K562 (cell line): ENCODE data around the gene WDR90. TPM values are rescaled to one million over a fixed set of nuclear protein-coding genes. Genes with fewer than 3 reads are reported as not detected.

Experiments
- ATAC-seq: fragments of 200-7000 bp; cut with Tn5 transposase; 3 replicates; pipeline ENCODE4 v1.9.1; 2020; ENCODE audit warnings: moderate library complexity
- BruUV-seq: library from RNA; stranded (reverse); fragments of 400-500 nt; replicated peaks from 2 replicates; lab custom pipeline; 2021; lab: Mats Ljungman, UMichigan
- CTCF ChIA-PET: fragments of 300-600 bp; formaldehyde crosslinking; extraction: SDS; loops from one replicate; lab custom pipeline; 2021; ENCODE audit warnings: low intra/inter-chr PET ratio; lab: Yijun Ruan, JAX
- POLR2A ChIA-PET: fragments of 300-600, 350-650 bp; sonication (Branson Sonifier 250); formaldehyde crosslinking; extraction: SDS; loops from one replicate; lab custom pipeline; 2021; ENCODE audit warnings: antibody characterized with exemption, inconsistent platforms; lab: Yijun Ruan, JAX
- DNase-seq, 4 experiments: peaks; one replicate each; pipeline versions ENCODE4 v3.0.0 to v3.0.0-alpha.2; 2011 to 2018; ENCODE audit warnings: low spot score in 3 of 4, mixed read lengths in 3 of 4; ENCODE audit errors: extremely low read depth in 1 of 4
- FAIRE-seq: peaks from 2 replicates; lab custom pipeline; 2011; peaks lifted over from hg19 to GRCh38; lab: Jason Lieb, UNC
- H2AFZ ChIP-seq: 2 replicates; pipeline ENCODE4 v1.6.0; 2011; ENCODE audit warnings: low read depth, low read length, control low read depth, inconsistent platforms
- H3K27ac ChIP-seq: fragments of 200-600 bp; 3 replicates; pipeline ENCODE4 v1.8.0; 2011; ENCODE audit warnings: low read depth, mild to moderate bottlenecking, control low read depth, inconsistent platforms, low read length, moderate library complexity, mixed read lengths; ENCODE audit errors: extremely low read depth
- H3K27me3 ChIP-seq, 2 experiments: fragments of 300-600 bp in 1 of 2; 2 replicates in 1 of 2; 3 replicates in 1 of 2; pipeline versions ENCODE4 v1.6.0 to v1.8.0; 2011; ENCODE audit warnings: inconsistent platforms in 2 of 2, low read length in 2 of 2, mild to moderate bottlenecking in 1 of 2, mixed read lengths in 1 of 2, moderate library complexity in 1 of 2; ENCODE audit not compliant: control insufficient read depth in 2 of 2, insufficient read depth in 2 of 2
- H3K36me3 ChIP-seq: fragments of 300-600 bp; 3 replicates; pipeline ENCODE4 v1.8.0; 2011; ENCODE audit warnings: mild to moderate bottlenecking, low read length, inconsistent platforms; ENCODE audit not compliant: control insufficient read depth, insufficient read depth
- H3K4me1 ChIP-seq, 2 experiments: fragments of 200-600 bp in 1 of 2; replicated peaks in 1 of 2; 2 replicates in 1 of 2; 3 replicates in 1 of 2; pipeline versions ENCODE4 v1.5.1 to v1.8.0; 2011; ENCODE audit warnings: inconsistent platforms in 2 of 2, low read length in 2 of 2, mild to moderate bottlenecking in 1 of 2, mixed read lengths in 1 of 2, moderate library complexity in 1 of 2; ENCODE audit not compliant: control insufficient read depth in 2 of 2, insufficient read depth in 2 of 2
- H3K4me2 ChIP-seq: 2 replicates; pipeline ENCODE4 v1.6.1; 2011; ENCODE audit warnings: low read length, control low read depth, inconsistent platforms, mixed read lengths; ENCODE audit not compliant: insufficient read depth
- H3K4me3 ChIP-seq: fragments of 200-600 bp; sonication (generic), shearing (Covaris generic); 2 replicates; pipeline ENCODE4 v1.5.1; 2016; ENCODE audit warnings: control low read depth, inconsistent platforms
- H3K79me2 ChIP-seq: fragments of 200-600 bp; 3 replicates; pipeline ENCODE4 v1.8.0; 2011; ENCODE audit warnings: low read length, inconsistent platforms; ENCODE audit not compliant: control insufficient read depth, insufficient read depth
- H3K9ac ChIP-seq, 2 experiments: 2 replicates each; pipeline versions ENCODE4 v1.6.0 to v1.6.1; 2011; ENCODE audit warnings: low read depth in 2 of 2, low read length in 2 of 2, control low read depth in 1 of 2, inconsistent platforms in 1 of 2, mild to moderate bottlenecking in 1 of 2, mixed read lengths in 1 of 2; ENCODE audit not compliant: insufficient read depth in 1 of 2
- H3K9me1 ChIP-seq: one replicate; pipeline ENCODE4 v1.6.0; 2011; ENCODE audit warnings: inconsistent platforms, mild to moderate bottlenecking, low read length, moderate library complexity; ENCODE audit not compliant: control insufficient read depth, insufficient read depth
- H3K9me3 ChIP-seq: replicated peaks from 2 replicates; pipeline ENCODE4 v1.5.1; 2011; ENCODE audit warnings: low read depth, low read length, inconsistent platforms; ENCODE audit not compliant: control insufficient read depth, insufficient read depth
- H4K20me1 ChIP-seq: replicated peaks from 2 replicates; pipeline ENCODE4 v1.6.1; 2011; ENCODE audit warnings: low read length, inconsistent platforms, mixed read lengths; ENCODE audit not compliant: control insufficient read depth, insufficient read depth
- CHD4 ChIP-seq: fragments of 200-600 bp; sonication (generic); IDR thresholded peaks from 3 replicates; pipeline ENCODE4 v1.6.1; 2012; ENCODE audit warnings: low read depth, mild to moderate bottlenecking, mixed read lengths, low read length, inconsistent platforms; ENCODE audit not compliant: insufficient read depth, insufficient replicate concordance, poor library complexity, severe bottlenecking
- CREB1 ChIP-seq, 2 experiments: sonication (generic) in 1 of 2; formaldehyde crosslinking in 1 of 2; IDR thresholded peaks; 2 replicates each; pipeline versions ENCODE4 v1.6.1 to v1.8.0; 2012 to 2022; ENCODE audit warnings: inconsistent platforms in 1 of 2, mild to moderate bottlenecking in 1 of 2, missing genetic modification reagents in 1 of 2, moderate library complexity in 1 of 2
- NFXL1 ChIP-seq: fragments of 450-650 bp; formaldehyde crosslinking; IDR thresholded peaks from 2 replicates; pipeline ENCODE4 v1.4.0; 2021; ENCODE audit warnings: mild to moderate bottlenecking
- PHB2 ChIP-seq: fragments of 450-650 bp; IDR thresholded peaks from 2 replicates; pipeline ENCODE4 v1.6.1; 2017; ENCODE audit warnings: low read depth
- ZNF3 ChIP-seq: fragments of 250-450 bp; sonication (Bioruptor Pico); IDR thresholded peaks from 2 replicates; pipeline ENCODE4 v1.5.0; 2021; ENCODE audit warnings: mild to moderate bottlenecking, moderate library complexity
- ZNF584 ChIP-seq: fragments of 200-800 bp; sonication (Bioruptor generic); IDR thresholded peaks from 2 replicates; pipeline ENCODE4 v1.6.1; 2016; ENCODE audit warnings: low read depth, mild to moderate bottlenecking, missing genetic modification characterization, missing compliant biosample characterization
- WGBS: fragments of 100-300 bp; shearing (Covaris generic); methylation state at CpG from one replicate; pipeline ENCODE4 v1.1.6; 2016; ENCODE audit warnings: low coverage, mixed read lengths; ENCODE audit not compliant: insufficient coverage; ENCODE audit errors: missing lambda C conversion rate; 5-methylcytosine and 5-hydroxymethylcytosine counted together
- in situ Hi-C: fragments of 300-500 bp; cut with MboI; formaldehyde crosslinking; loops from 4 replicates; pipeline ENCODE4 v1.15.0; 2018; ENCODE audit warnings: inconsistent platforms, mixed read lengths
- intact Hi-C: fragments of 100-400 bp; cut with micrococcal nuclease; formaldehyde crosslinking; loops from 2 replicates; pipeline ENCODE4 v1.14.2; 2022
- polyA plus RNA-seq, 8 experiments: library from polyadenylated mRNA; depleted of rRNA in 4 of 8; stranded (reverse) in 5 of 8; unstranded in 3 of 8; fragments of >200 nt; fragmentation: Nextera tagmentation in 2 of 8; fragmentation: Illumina TruSeq in 1 of 8; extraction: Ambion mirVana in 2 of 8; extraction: Trizol in 1 of 8; gene quantifications; 2 replicates each; pipeline versions ENCODE4 v1.2.1 to v1.2.3, GENCODE V29; 2011 to 2014; ENCODE audit warnings: inconsistent platforms in 1 of 8, missing spikeins in 1 of 8
- total RNA-seq, 7 experiments: library from RNA; depleted of rRNA in 6 of 7; stranded (reverse); fragments of >200 nt in 6 of 7; fragmentation: Illumina TruSeq in 2 of 7; extraction: Trizol in 2 of 7; gene quantifications; 2 replicates each; pipeline versions ENCODE4 v1.2.1 to v1.2.3, GENCODE V29; 2011 to 2021; ENCODE audit warnings: low replicate concordance in 1 of 7
- TF ChIP-seq, protein P1 (sequence below): fragments of 250-450 bp; sonication (Bioruptor Pico); IDR thresholded peaks from 2 replicates; pipeline ENCODE4 v1.5.0; 2021

Gene WDR90
- total and polyA plus RNA-seq, 9 of the 15 experiments (the other 6 are each of a cell fraction or from before 2014, with no cell fraction given): 0.44 to 12.6 (median 3.3) TPM

DNA sequence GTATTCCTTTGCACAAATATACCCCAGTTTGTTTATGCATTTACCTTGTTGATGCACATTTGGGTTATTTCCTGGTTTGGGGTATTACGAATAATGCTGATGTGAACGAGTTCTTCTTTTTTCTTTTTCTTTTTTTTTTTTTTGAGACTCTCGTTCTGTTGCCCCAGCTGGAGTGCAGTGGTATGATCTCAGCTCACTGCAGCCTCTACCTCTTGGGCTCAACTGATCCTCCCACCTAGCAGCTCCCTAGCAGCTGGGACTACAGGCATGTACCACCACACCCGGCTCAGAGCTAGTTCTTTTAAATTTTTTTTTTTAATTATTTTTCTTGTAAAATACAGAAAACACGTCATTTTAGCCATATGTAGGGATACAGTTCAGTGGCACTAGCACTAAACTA lies 45.2 kb upstream of the WDR90 start:
- in situ Hi-C loops: no loop called here
- CTCF ChIA-PET: no interaction called here
- FAIRE-seq: no peak

More for the DNA sequence above, 45.2 kb upstream of the WDR90 start:
- peaks cover 2% of the 10 kb centered on the region for H3K9me1 ChIP-seq
- DNase-seq (no peak), ATAC-seq (no peak)
- WGBS: 70% methylated on average over 5 of the region's 5 CpGs
- POLR2A ChIA-PET: no interaction called here
- no peak overlapping the region for H3K9ac ChIP-seq
- H3K9me3 ChIP-seq: no peaks in the 10 kb centered on the region; the same call in 1 of the 2 replicates
- intact Hi-C loops: no loop called here
- H3K27ac ChIP-seq: no peak overlapping the region
- H3K79me2 ChIP-seq: peaks cover 57% of the 10 kb centered on the region
- H3K36me3 ChIP-seq: peaks cover 21% of the 10 kb centered on the region; the same call in 2 of the 3 replicates
- no peaks in the 10 kb centered on the region for H3K27me3 ChIP-seq
- H2AFZ ChIP-seq: no peak overlapping the region
- TF ChIP-seq ZNF3 (CRISPR knock-in tag) (no peak), NFXL1 (no peak), PHB2 (no peak), CHD4 (no peak), CREB1 (IDR thresholded peaks at IDR 0.05) (no peak), CREB1 (CRISPR knock-in tag; IDR thresholded peaks at IDR 0.05) (no peak), ZNF584 (CRISPR knock-in tag) (no peak)
- TF ChIP-seq, protein P1, sequence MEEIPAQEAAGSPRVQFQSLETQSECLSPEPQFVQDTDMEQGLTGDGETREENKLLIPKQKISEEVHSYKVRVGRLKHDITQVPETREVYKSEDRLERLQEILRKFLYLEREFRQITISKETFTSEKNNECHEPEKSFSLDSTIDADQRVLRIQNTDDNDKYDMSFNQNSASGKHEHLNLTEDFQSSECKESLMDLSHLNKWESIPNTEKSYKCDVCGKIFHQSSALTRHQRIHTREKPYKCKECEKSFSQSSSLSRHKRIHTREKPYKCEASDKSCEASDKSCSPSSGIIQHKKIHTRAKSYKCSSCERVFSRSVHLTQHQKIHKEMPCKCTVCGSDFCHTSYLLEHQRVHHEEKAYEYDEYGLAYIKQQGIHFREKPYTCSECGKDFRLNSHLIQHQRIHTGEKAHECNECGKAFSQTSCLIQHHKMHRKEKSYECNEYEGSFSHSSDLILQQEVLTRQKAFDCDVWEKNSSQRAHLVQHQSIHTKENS (CRISPR knock-in tag): no peak
- no peaks in the 10 kb centered on the region for H4K20me1 ChIP-seq
- BruUV-seq: no TSS peak
- H3K4me3 ChIP-seq: no peak overlapping the region
- no peak overlapping the region for H3K4me2 ChIP-seq
- H3K4me1 ChIP-seq: peaks cover 0 to 17% of the 10 kb centered on the region in 2 experiments; a peak in 2 of 5 replicates
